Limb (tissue), 2 donors: ENCODE results near the gene PGF.
A peak's percentile ranks its signal among the peaks of the same experiment; 100 is the strongest.
"Not testable (repeated sequence)": the region's sequence is repeated elsewhere in the genome, so short reads cannot be mapped to it uniquely, and the experiment has no call there.

ENCODE experiments used
- DNase-seq, 2 donors: peaks; one replicate each; pipeline ENCODE4 v3.0.0-alpha.2; 2016; ENCODE audit errors: extremely low spot score in 2 of 2

Gene PGF

GRCh38 chr14:74942181-74942580 lies 13.2 kb downstream of the PGF start:
- no peak for DNase-seq

GRCh38 chr14:74941676-74942097 lies 13.7 kb downstream of the PGF start:
- DNase-seq: no peak

- no peak for DNase-seq
Measured at GRCh38 chr14:74940956-74941565, 14.3 kb downstream of the PGF start.

GRCh38 chr14:74938531-74939495 lies 16.6 kb downstream of the PGF start:
- DNase-seq: peak in 1 of 2 donors; percentile 23

GRCh38 chr14:74937171-74937570 lies 18.2 kb downstream of the PGF start:
- DNase-seq: no peak

- DNase-seq: peak in 1 of 2 donors; percentile 4
Measured at GRCh38 chr14:74936731-74937130, 18.7 kb downstream of the PGF start.

GRCh38 chr14:74936151-74936550 lies 19.2 kb downstream of the PGF start:
- DNase-seq: peak in 1 of 2 donors; percentile 11

- peak in 1 of 2 donors; percentile 46 for DNase-seq
Measured at GRCh38 chr14:74935360-74935680, 20.1 kb downstream of the PGF start.

- DNase-seq: peak in 1 of 2 donors; percentile 70
Measured at GRCh38 chr14:74934476-74935359, 20.7 kb downstream of the PGF start.

- peak in 1 of 2 donors; percentile 36 for DNase-seq
Measured at GRCh38 chr14:74934041-74934440, 21.4 kb downstream of the PGF start.

GRCh38 chr14:74932936-74933335 lies 22.5 kb downstream of the PGF start:
- DNase-seq: not testable (repeated sequence)

GRCh38 chr14:74932401-74932901 lies 22.9 kb downstream of the PGF start:
- peak; percentile 48 to 75 for DNase-seq

GRCh38 chr14:74931744-74932143 lies 23.7 kb downstream of the PGF start:
- peak in 1 of 2 donors; percentile 14 for DNase-seq

- DNase-seq: peak in 1 of 2 donors; percentile 2
Measured at GRCh38 chr14:74929242-74929641, 26.2 kb downstream of the PGF start.

GRCh38 chr14:74927225-74927624 lies 28.2 kb downstream of the PGF start:
- DNase-seq: no peak

- DNase-seq: no peak
Measured at GRCh38 chr14:74924061-74924460, 31.3 kb downstream of the PGF start.

- peak; percentile 58 to 83 for DNase-seq
Measured at GRCh38 chr14:74922752-74923401, 32.5 kb downstream of the PGF start, which contains the start of gene RPS6KL1. TSS of gene RPS6KL1 (minus strand) at chr14:74923260. CDS start at chr14:74921541, 1,719 bp downstream.

- DNase-seq: no peak
Measured at GRCh38 chr14:74921987-74922751, 33.2 kb downstream of the PGF start.

- no peak for DNase-seq
Measured at GRCh38 chr14:74921053-74921620, 34.3 kb downstream of the PGF start.

- DNase-seq: no peak
Measured at GRCh38 chr14:74920281-74920680, 35.1 kb downstream of the PGF start.
